Measurements from ENCODE around the gene IHH. TPM values are rescaled to one million over a fixed set of nuclear protein-coding genes. Genes with fewer than 3 reads are reported as not detected.

IHH gene
- total RNA-seq, 1 donor from 2014 or later: not detected

GRCh38 chr2:219019436-219019835, 41.3 kb downstream of the IHH start:
- Mint-ChIP-seq H3K27me3 (ENCODE audit: low read depth, unreplicated experiment) (peaks cover 75% of the 10 kb centered on the region), H3K4me3 (ENCODE audit: unreplicated experiment) (no peak overlapping the region), H3K9me3 (ENCODE audit: unreplicated experiment) (peaks cover 4% of the 10 kb centered on the region), H3K27ac (ENCODE audit: unreplicated experiment) (no peak overlapping the region), H3K4me1 (ENCODE audit: low read depth, unreplicated experiment) (no peaks in the 10 kb centered on the region), H3K36me3 (ENCODE audit: low read depth, unreplicated experiment) (no peaks in the 10 kb centered on the region)
- TF ChIP-seq CTCF (IDR thresholded peaks at IDR 0.05; ENCODE audit: insufficient read depth, low read depth, low read length) (no peak), EZH2 (IDR thresholded peaks at IDR 0.05; ENCODE audit: insufficient read depth, low read length) (no peak)
- no peaks in the 10 kb centered on the region for H3K79me2 ChIP-seq (ENCODE audit: insufficient read depth, low read length)
- peaks cover 19% of the 10 kb centered on the region for H3K27me3 ChIP-seq (ENCODE audit: insufficient read depth, low read length)
- no peak overlapping the region for H3K27ac ChIP-seq (ENCODE audit: low read depth, low read length)
- DNase-seq (ENCODE audit: low read depth) (no peak), FAIRE-seq (no peak)
- H3K4me2 ChIP-seq (ENCODE audit: low read length): no peak overlapping the region
- no peaks in the 10 kb centered on the region for H3K9me3 ChIP-seq (ENCODE audit: insufficient read depth, low read depth, low read length)
- H3K9ac ChIP-seq (ENCODE audit: low read length): no peak overlapping the region
- no peak overlapping the region for H3K4me3 ChIP-seq (ENCODE audit: insufficient read depth, low read depth, low read length)
- no peaks in the 10 kb centered on the region for H3K4me1 ChIP-seq (ENCODE audit: insufficient read depth, low read length)
- no peaks in the 10 kb centered on the region for H4K20me1 ChIP-seq (ENCODE audit: insufficient read depth, low read length)
- H2AFZ ChIP-seq (ENCODE audit: low read depth, low read length): no peak overlapping the region
- H3K36me3 ChIP-seq (ENCODE audit: insufficient read depth, low read length): no peaks in the 10 kb centered on the region

- no peaks in the 10 kb centered on the region for H3K79me2 ChIP-seq (ENCODE audit: insufficient read depth, low read length)
- no peak overlapping the region for H3K27ac Mint-ChIP-seq (ENCODE audit: unreplicated experiment)
- H3K9me3 Mint-ChIP-seq (ENCODE audit: unreplicated experiment): peaks cover 4% of the 10 kb centered on the region
- no peaks in the 10 kb centered on the region for H3K36me3 Mint-ChIP-seq (ENCODE audit: low read depth, unreplicated experiment)
- DNase-seq (ENCODE audit: low read depth) (no peak), FAIRE-seq (no peak)
- no peak overlapping the region for H3K4me3 ChIP-seq (ENCODE audit: insufficient read depth, low read depth, low read length)
- H4K20me1 ChIP-seq (ENCODE audit: insufficient read depth, low read length): no peaks in the 10 kb centered on the region
- no peak overlapping the region for H3K4me2 ChIP-seq (ENCODE audit: low read length)
- TF ChIP-seq CTCF (IDR thresholded peaks at IDR 0.05; ENCODE audit: insufficient read depth, low read depth, low read length) (no peak), EZH2 (IDR thresholded peaks at IDR 0.05; ENCODE audit: insufficient read depth, low read length) (no peak)
- H2AFZ ChIP-seq (ENCODE audit: low read depth, low read length): no peak overlapping the region
- peaks cover 81% of the 10 kb centered on the region for H3K27me3 Mint-ChIP-seq (ENCODE audit: low read depth, unreplicated experiment)
- peaks cover 19% of the 10 kb centered on the region for H3K27me3 ChIP-seq (ENCODE audit: insufficient read depth, low read length)
- H3K4me3 Mint-ChIP-seq (ENCODE audit: unreplicated experiment): no peak overlapping the region
- no peak overlapping the region for H3K9ac ChIP-seq (ENCODE audit: low read length)
- no peak overlapping the region for H3K27ac ChIP-seq (ENCODE audit: low read depth, low read length)
- no peaks in the 10 kb centered on the region for H3K4me1 ChIP-seq (ENCODE audit: insufficient read depth, low read length)
- H3K4me1 Mint-ChIP-seq (ENCODE audit: low read depth, unreplicated experiment): no peaks in the 10 kb centered on the region
- H3K36me3 ChIP-seq (ENCODE audit: insufficient read depth, low read length): no peaks in the 10 kb centered on the region
- H3K9me3 ChIP-seq (ENCODE audit: insufficient read depth, low read depth, low read length): no peaks in the 10 kb centered on the region
These were observed 42.0 kb downstream of the IHH start for GRCh38 chr2:219018726-219019125.

- Histone ChIP-seq H3K79me2 (ENCODE audit: insufficient read depth, low read length) (no peaks in the 10 kb centered on the region), H3K27ac (ENCODE audit: low read depth, low read length) (no peak overlapping the region), H3K36me3 (ENCODE audit: insufficient read depth, low read length) (no peaks in the 10 kb centered on the region), H3K4me1 (ENCODE audit: insufficient read depth, low read length) (no peaks in the 10 kb centered on the region), H2AFZ (ENCODE audit: low read depth, low read length) (no peak overlapping the region), H3K27me3 (ENCODE audit: insufficient read depth, low read length) (peaks cover 16% of the 10 kb centered on the region), H3K9ac (ENCODE audit: low read length) (no peak overlapping the region), H3K9me3 (ENCODE audit: insufficient read depth, low read depth, low read length) (no peaks in the 10 kb centered on the region), H4K20me1 (ENCODE audit: insufficient read depth, low read length) (no peaks in the 10 kb centered on the region), H3K4me3 (ENCODE audit: insufficient read depth, low read depth, low read length) (no peak overlapping the region), H3K4me2 (ENCODE audit: low read length) (no peak overlapping the region)
- H3K4me1 Mint-ChIP-seq (ENCODE audit: low read depth, unreplicated experiment): no peaks in the 10 kb centered on the region
- no peak for TF ChIP-seq EZH2 (IDR thresholded peaks at IDR 0.05; ENCODE audit: insufficient read depth, low read length)
- no peak for TF ChIP-seq CTCF (IDR thresholded peaks at IDR 0.05; ENCODE audit: insufficient read depth, low read depth, low read length)
- H3K27me3 Mint-ChIP-seq (ENCODE audit: low read depth, unreplicated experiment): peaks cover 82% of the 10 kb centered on the region
- H3K9me3 Mint-ChIP-seq (ENCODE audit: unreplicated experiment): peaks cover 4% of the 10 kb centered on the region
- no peak overlapping the region for H3K27ac Mint-ChIP-seq (ENCODE audit: unreplicated experiment)
- H3K36me3 Mint-ChIP-seq (ENCODE audit: low read depth, unreplicated experiment): no peaks in the 10 kb centered on the region
- FAIRE-seq (no peak), DNase-seq (ENCODE audit: low read depth) (no peak)
- no peak overlapping the region for H3K4me3 Mint-ChIP-seq (ENCODE audit: unreplicated experiment)
These were observed 42.4 kb downstream of the IHH start for GRCh38 chr2:219018286-219018685.

All from astrocyte (in vitro differentiated cells and primary cell).